Mucosa of rectum (tissue), 2 donors: ENCODE measurements around the gene THAP12.
"Not testable (repeated sequence)": the region's sequence is repeated elsewhere in the genome, so short reads cannot be mapped to it uniquely, and the experiment has no call there.

Experiments used
- H3K27ac ChIP-seq, 2 donors: one replicate each; pipeline ENCODE4 v1.7.0; 2013; ENCODE audit warnings: inconsistent platforms in 2 of 2, low read depth in 2 of 2, low read length in 2 of 2
- H3K27me3 ChIP-seq, 2 donors: one replicate each; pipeline ENCODE4 v1.7.0; 2013; ENCODE audit warnings: low read length in 2 of 2; ENCODE audit not compliant: control insufficient read depth in 2 of 2, insufficient read depth in 2 of 2
- H3K36me3 ChIP-seq, 2 donors: one replicate each; pipeline ENCODE4 v1.7.0; 2013; ENCODE audit warnings: low read length in 2 of 2; ENCODE audit not compliant: control insufficient read depth in 2 of 2, insufficient read depth in 2 of 2
- H3K4me1 ChIP-seq, 2 donors: one replicate each; pipeline ENCODE4 v1.7.0; 2013; ENCODE audit warnings: low read length in 2 of 2, mild to moderate bottlenecking in 1 of 2; ENCODE audit not compliant: control insufficient read depth in 2 of 2, insufficient read depth in 2 of 2
- H3K4me3 ChIP-seq, 2 donors: one replicate each; pipeline ENCODE4 v1.7.0; 2013; ENCODE audit warnings: low read length in 2 of 2
- H3K9ac ChIP-seq, 2 donors: one replicate each; pipeline ENCODE4 v1.7.0; 2013; ENCODE audit warnings: low read length in 2 of 2, low read depth in 1 of 2, mild to moderate bottlenecking in 1 of 2
- H3K9me3 ChIP-seq, 2 donors: one replicate each; pipeline ENCODE4 v1.7.0; 2013; ENCODE audit warnings: low read length in 2 of 2; ENCODE audit not compliant: control insufficient read depth in 2 of 2
- donor health status: healthy.
- donor health status: Normal muscosa, but diverticular disease.

The THAP12 gene

GRCh38 chr11:76321340-76321739, 59.6 kb downstream of the THAP12 start:
- H3K36me3 ChIP-seq, result no peaks in the 10 kb centered on the region

GRCh38 chr11:76320929-76321328, 60.0 kb downstream of the THAP12 start:
- H3K36me3 ChIP-seq, result no peaks in the 10 kb centered on the region
- H3K9me3 ChIP-seq, result no peaks in the 10 kb centered on the region
- H3K27ac ChIP-seq, result no peak overlapping the region
- H3K27me3 ChIP-seq, result peaks cover 5 to 19% of the 10 kb centered on the region in 2 donors
- peaks cover 0 to 3% of the 10 kb centered on the region in 2 donors for H3K4me1 ChIP-seq
- H3K4me3 ChIP-seq, result no peak overlapping the region
- H3K9ac ChIP-seq, result no peak overlapping the region

More at GRCh38 chr11:76321340-76321739, 59.6 kb downstream of the THAP12 start:
- Histone ChIP-seq H3K4me1 (peaks cover 0 to 3% of the 10 kb centered on the region in 2 donors), H3K27me3 (peaks cover 5 to 19% of the 10 kb centered on the region in 2 donors), H3K4me3 (no peak overlapping the region), H3K9me3 (no peaks in the 10 kb centered on the region), H3K27ac (no peak overlapping the region), H3K9ac (no peak overlapping the region)

GRCh38 chr11:76319798-76320197, 61.1 kb downstream of the THAP12 start:
- not testable (repeated sequence) for H3K4me3 ChIP-seq, H3K27ac ChIP-seq, H3K9me3 ChIP-seq, H3K9ac ChIP-seq, H3K36me3 ChIP-seq, H3K4me1 ChIP-seq
- H3K27me3 ChIP-seq, result peaks cover 5 to 19% of the 10 kb centered on the region in 2 donors

- no peaks in the 10 kb centered on the region for H3K9me3 ChIP-seq
- H3K4me1 ChIP-seq, result peaks cover 0 to 3% of the 10 kb centered on the region in 2 donors
- no peaks in the 10 kb centered on the region for H3K36me3 ChIP-seq
- H3K27ac ChIP-seq, result no peak overlapping the region
- H3K27me3 ChIP-seq, result peaks cover 5 to 19% of the 10 kb centered on the region in 2 donors
- H3K4me3 ChIP-seq, result no peak overlapping the region
- no peak overlapping the region for H3K9ac ChIP-seq
Measured at GRCh38 chr11:76318744-76319384, 62.1 kb downstream of the THAP12 start.

GRCh38 chr11:76317296-76317695, 63.6 kb downstream of the THAP12 start:
- no peak overlapping the region for H3K4me3 ChIP-seq
- H3K27ac ChIP-seq, result no peak overlapping the region
- peaks cover 0 to 3% of the 10 kb centered on the region in 2 donors for H3K4me1 ChIP-seq
- H3K36me3 ChIP-seq, result no peaks in the 10 kb centered on the region
- no peaks in the 10 kb centered on the region for H3K9me3 ChIP-seq
- H3K9ac ChIP-seq, result no peak overlapping the region
- H3K27me3 ChIP-seq, result peaks cover 8 to 15% of the 10 kb centered on the region in 2 donors

- Histone ChIP-seq H3K4me1 (peaks cover 0 to 3% of the 10 kb centered on the region in 2 donors), H3K36me3 (no peaks in the 10 kb centered on the region), H3K4me3 (no peak overlapping the region), H3K27me3 (peaks cover 8 to 13% of the 10 kb centered on the region in 2 donors), H3K9me3 (no peaks in the 10 kb centered on the region), H3K27ac (no peak overlapping the region), H3K9ac (no peak overlapping the region)
Measured at GRCh38 chr11:76316726-76317125, 64.2 kb downstream of the THAP12 start.

- Histone ChIP-seq H3K27ac (no peak overlapping the region), H3K9ac (no peak overlapping the region), H3K36me3 (no peaks in the 10 kb centered on the region), H3K4me3 (no peak overlapping the region), H3K27me3 (peaks cover 3% of the 10 kb centered on the region in 2 donors), H3K4me1 (no peaks in the 10 kb centered on the region), H3K9me3 (no peaks in the 10 kb centered on the region)
Measured at GRCh38 chr11:76315182-76315853, 65.6 kb downstream of the THAP12 start.

GRCh38 chr11:76314741-76315090, 66.2 kb downstream of the THAP12 start:
- H3K4me1 ChIP-seq, result no peaks in the 10 kb centered on the region
- no peaks in the 10 kb centered on the region for H3K36me3 ChIP-seq
- H3K9me3 ChIP-seq, result no peaks in the 10 kb centered on the region
- H3K4me3 ChIP-seq, result no peak overlapping the region
- no peak overlapping the region for H3K27ac ChIP-seq
- peaks cover 0 to 3% of the 10 kb centered on the region in 2 donors for H3K27me3 ChIP-seq
- no peak overlapping the region for H3K9ac ChIP-seq

- Histone ChIP-seq H3K9ac (no peak overlapping the region), H3K9me3 (no peaks in the 10 kb centered on the region), H3K36me3 (no peaks in the 10 kb centered on the region), H3K27ac (no peak overlapping the region), H3K27me3 (peaks cover 0 to 3% of the 10 kb centered on the region in 2 donors), H3K4me1 (no peaks in the 10 kb centered on the region), H3K4me3 (no peak overlapping the region)
Measured at GRCh38 chr11:76313913-76314740, 66.8 kb downstream of the THAP12 start.

GRCh38 chr11:76313271-76313670, 67.7 kb downstream of the THAP12 start:
- no peaks in the 10 kb centered on the region for H3K9me3 ChIP-seq
- H3K4me1 ChIP-seq, result no peaks in the 10 kb centered on the region
- no peak overlapping the region for H3K27ac ChIP-seq
- H3K36me3 ChIP-seq, result no peaks in the 10 kb centered on the region
- H3K27me3 ChIP-seq, result peaks cover 0 to 3% of the 10 kb centered on the region in 2 donors
- no peak overlapping the region for H3K9ac ChIP-seq
- no peak overlapping the region for H3K4me3 ChIP-seq
